ENCODE results near the gene TMC6. TPM values are rescaled to one million over a fixed set of nuclear protein-coding genes. Genes with fewer than 3 reads are reported as not detected.
A peak's percentile ranks its signal among the peaks of the same experiment; 100 is the strongest.

The TMC6 gene
- total and polyA plus RNA-seq, 2 of the 13 experiments (the other 11 are each of a cell fraction or from before 2014, with no cell fraction given) = 48.4 to 99.1 TPM

DNA sequence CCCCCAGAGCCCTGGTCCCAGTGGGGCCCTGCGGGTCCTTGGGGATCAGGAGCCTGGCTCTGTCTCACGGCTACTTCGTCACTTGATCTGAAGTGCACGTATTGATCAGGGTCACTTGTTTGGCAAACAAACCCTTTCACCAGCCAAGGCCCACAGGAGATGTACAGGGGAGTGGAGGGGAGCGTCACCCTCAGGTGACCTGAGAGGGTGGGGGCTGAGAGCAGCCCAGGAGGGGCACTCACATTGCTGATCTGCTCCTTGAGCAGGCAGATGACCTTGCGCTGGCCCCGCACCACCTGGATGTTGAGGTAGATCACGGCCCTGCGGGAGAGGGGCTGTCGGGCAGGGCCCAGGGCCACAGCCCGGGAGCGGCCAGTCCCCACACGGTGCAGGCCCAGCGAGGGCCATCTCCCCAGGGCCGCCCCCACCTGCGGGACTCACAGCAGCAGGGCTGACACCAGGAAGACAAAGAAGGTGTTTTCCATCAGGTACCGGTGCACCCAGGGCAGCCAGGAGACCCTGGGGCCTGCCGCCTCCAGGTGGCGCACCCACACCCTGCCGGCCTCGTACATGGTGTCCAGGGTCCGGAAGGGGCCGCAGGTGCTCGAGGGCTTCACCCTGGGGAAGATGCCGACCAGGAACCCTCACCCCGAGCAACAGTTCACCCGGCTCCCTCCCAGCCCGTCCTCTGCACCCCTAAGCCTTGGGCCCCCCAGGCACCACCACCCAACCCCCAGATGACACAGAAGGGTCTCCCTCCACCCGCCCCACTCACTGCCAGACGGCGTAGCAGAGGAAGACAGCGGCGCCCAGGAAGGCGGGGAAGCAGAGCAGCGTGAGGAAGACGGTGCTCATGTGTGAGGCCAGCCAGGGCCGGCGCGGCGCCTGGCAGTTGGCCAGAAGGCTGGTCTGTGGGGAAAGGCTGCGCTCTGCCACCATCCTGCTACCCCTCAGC, 11.3 kb downstream of the TMC6 start (continued):
- TF ChIP-seq ZFX (CRISPR knock-in tag; IDR thresholded peaks at IDR 0.05; ENCODE audit: low read depth) = peak; percentile 68; the same call in 1 of the 2 replicates
- TF ChIP-seq ZNF296 (CRISPR knock-in tag; conservative IDR thresholded peaks at IDR 0.05) = no peak
- no peak for TF ChIP-seq NAIF1 (CRISPR knock-in tag; IDR thresholded peaks at IDR 0.05; ENCODE audit: borderline replicate concordance)
- no peak for TF ChIP-seq NONO (IDR thresholded peaks at IDR 0.05)
- peak; percentile 69; the same call in 1 of the 2 replicates for TF ChIP-seq NONO (CRISPR knock-in tag; conservative IDR thresholded peaks at IDR 0.05)
- TF ChIP-seq, protein P1, sequence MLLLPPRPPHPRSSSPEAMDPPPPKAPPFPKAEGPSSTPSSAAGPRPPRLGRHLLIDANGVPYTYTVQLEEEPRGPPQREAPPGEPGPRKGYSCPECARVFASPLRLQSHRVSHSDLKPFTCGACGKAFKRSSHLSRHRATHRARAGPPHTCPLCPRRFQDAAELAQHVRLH (CRISPR knock-in tag; IDR thresholded peaks at IDR 0.05; ENCODE audit: borderline replicate concordance, low read depth) = peak; percentile 1; the same call in 1 of the 2 replicates
- TF ChIP-seq GABPA (IDR thresholded peaks at IDR 0.05; ENCODE audit: low read depth, low read length) = no peak
- no peak for TF ChIP-seq GABPA (CRISPR knock-in tag; IDR thresholded peaks at IDR 0.05; ENCODE audit: low read depth)
- TF ChIP-seq, protein P2, sequence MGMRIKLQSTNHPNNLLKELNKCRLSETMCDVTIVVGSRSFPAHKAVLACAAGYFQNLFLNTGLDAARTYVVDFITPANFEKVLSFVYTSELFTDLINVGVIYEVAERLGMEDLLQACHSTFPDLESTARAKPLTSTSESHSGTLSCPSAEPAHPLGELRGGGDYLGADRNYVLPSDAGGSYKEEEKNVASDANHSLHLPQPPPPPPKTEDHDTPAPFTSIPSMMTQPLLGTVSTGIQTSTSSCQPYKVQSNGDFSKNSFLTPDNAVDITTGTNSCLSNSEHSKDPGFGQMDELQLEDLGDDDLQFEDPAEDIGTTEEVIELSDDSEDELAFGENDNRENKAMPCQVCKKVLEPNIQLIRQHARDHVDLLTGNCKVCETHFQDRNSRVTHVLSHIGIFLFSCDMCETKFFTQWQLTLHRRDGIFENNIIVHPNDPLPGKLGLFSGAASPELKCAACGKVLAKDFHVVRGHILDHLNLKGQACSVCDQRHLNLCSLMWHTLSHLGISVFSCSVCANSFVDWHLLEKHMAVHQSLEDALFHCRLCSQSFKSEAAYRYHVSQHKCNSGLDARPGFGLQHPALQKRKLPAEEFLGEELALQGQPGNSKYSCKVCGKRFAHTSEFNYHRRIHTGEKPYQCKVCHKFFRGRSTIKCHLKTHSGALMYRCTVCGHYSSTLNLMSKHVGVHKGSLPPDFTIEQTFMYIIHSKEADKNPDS (CRISPR knock-in tag; IDR thresholded peaks at IDR 0.05) = no peak; the same call in 1 of the 2 replicates
- TF ChIP-seq, protein P3, sequence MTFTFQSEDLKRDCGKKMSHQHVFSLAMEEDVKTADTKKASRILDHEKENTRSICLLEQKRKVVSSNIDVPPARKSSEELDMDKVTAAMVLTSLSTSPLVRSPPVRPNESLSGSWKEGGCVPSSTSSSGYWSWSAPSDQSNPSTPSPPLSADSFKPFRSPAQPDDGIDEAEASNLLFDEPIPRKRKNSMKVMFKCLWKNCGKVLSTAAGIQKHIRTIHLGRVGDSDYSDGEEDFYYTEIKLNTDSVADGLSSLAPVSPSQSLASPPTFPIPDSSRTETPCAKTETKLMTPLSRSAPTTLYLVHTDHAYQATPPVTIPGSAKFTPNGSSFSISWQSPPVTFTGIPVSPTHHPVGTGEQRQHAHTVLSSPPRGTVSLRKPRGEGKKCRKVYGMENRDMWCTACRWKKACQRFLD (CRISPR knock-in tag; IDR thresholded peaks at IDR 0.05; ENCODE audit: borderline replicate concordance) = 0 out of 2 replicates have a peak, but pooled peaks have one; percentile 2
- TF ChIP-seq ZBTB7B (CRISPR knock-in tag; IDR thresholded peaks at IDR 0.05) = peak; percentile 69; the same call in 1 of the 2 replicates
- no peak for TF ChIP-seq CHD4 (IDR thresholded peaks at IDR 0.05; ENCODE audit: borderline replicate concordance, low read length)
- TF ChIP-seq ZNF83 (CRISPR knock-in tag; IDR thresholded peaks at IDR 0.05; ENCODE audit: borderline replicate concordance) = no peak
- no peak for TF ChIP-seq DNMT3B (CRISPR knock-in tag; conservative IDR thresholded peaks at IDR 0.05)
- TF ChIP-seq, protein P4, sequence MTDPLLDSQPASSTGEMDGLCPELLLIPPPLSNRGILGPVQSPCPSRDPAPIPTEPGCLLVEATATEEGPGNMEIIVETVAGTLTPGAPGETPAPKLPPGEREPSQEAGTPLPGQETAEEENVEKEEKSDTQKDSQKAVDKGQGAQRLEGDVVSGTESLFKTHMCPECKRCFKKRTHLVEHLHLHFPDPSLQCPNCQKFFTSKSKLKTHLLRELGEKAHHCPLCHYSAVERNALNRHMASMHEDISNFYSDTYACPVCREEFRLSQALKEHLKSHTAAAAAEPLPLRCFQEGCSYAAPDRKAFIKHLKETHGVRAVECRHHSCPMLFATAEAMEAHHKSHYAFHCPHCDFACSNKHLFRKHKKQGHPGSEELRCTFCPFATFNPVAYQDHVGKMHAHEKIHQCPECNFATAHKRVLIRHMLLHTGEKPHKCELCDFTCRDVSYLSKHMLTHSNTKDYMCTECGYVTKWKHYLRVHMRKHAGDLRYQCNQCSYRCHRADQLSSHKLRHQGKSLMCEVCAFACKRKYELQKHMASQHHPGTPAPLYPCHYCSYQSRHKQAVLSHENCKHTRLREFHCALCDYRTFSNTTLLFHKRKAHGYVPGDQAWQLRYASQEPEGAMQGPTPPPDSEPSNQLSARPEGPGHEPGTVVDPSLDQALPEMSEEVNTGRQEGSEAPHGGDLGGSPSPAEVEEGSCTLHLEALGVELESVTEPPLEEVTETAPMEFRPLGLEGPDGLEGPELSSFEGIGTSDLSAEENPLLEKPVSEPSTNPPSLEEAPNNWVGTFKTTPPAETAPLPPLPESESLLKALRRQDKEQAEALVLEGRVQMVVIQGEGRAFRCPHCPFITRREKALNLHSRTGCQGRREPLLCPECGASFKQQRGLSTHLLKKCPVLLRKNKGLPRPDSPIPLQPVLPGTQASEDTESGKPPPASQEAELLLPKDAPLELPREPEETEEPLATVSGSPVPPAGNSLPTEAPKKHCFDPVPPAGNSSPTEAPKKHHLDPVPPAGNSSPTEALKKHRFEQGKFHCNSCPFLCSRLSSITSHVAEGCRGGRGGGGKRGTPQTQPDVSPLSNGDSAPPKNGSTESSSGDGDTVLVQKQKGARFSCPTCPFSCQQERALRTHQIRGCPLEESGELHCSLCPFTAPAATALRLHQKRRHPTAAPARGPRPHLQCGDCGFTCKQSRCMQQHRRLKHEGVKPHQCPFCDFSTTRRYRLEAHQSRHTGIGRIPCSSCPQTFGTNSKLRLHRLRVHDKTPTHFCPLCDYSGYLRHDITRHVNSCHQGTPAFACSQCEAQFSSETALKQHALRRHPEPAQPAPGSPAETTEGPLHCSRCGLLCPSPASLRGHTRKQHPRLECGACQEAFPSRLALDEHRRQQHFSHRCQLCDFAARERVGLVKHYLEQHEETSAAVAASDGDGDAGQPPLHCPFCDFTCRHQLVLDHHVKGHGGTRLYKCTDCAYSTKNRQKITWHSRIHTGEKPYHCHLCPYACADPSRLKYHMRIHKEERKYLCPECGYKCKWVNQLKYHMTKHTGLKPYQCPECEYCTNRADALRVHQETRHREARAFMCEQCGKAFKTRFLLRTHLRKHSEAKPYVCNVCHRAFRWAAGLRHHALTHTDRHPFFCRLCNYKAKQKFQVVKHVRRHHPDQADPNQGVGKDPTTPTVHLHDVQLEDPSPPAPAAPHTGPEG (CRISPR knock-in tag; IDR thresholded peaks at IDR 0.05) = no peak
- TF ChIP-seq, protein P5, sequence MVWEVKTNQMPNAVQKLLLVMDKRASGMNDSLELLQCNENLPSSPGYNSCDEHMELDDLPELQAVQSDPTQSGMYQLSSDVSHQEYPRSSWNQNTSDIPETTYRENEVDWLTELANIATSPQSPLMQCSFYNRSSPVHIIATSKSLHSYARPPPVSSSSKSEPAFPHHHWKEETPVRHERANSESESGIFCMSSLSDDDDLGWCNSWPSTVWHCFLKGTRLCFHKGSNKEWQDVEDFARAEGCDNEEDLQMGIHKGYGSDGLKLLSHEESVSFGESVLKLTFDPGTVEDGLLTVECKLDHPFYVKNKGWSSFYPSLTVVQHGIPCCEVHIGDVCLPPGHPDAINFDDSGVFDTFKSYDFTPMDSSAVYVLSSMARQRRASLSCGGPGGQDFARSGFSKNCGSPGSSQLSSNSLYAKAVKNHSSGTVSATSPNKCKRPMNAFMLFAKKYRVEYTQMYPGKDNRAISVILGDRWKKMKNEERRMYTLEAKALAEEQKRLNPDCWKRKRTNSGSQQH (CRISPR knock-in tag; IDR thresholded peaks at IDR 0.05; ENCODE audit: low read depth) = no peak
- peak; percentile 36; the same call in 1 of the 2 replicates for TF ChIP-seq FOXA3 (CRISPR knock-in tag; IDR thresholded peaks at IDR 0.05)
- TF ChIP-seq MAF1 (CRISPR knock-in tag; IDR thresholded peaks at IDR 0.05; ENCODE audit: borderline replicate concordance) = no peak

All from HepG2 (cell line).